ENCODE measurements around the gene KIFC3.
"Not testable (repeated sequence)": the region's sequence is repeated elsewhere in the genome, so short reads cannot be mapped to it uniquely, and the experiment has no call there.

Gene KIFC3, protein sequence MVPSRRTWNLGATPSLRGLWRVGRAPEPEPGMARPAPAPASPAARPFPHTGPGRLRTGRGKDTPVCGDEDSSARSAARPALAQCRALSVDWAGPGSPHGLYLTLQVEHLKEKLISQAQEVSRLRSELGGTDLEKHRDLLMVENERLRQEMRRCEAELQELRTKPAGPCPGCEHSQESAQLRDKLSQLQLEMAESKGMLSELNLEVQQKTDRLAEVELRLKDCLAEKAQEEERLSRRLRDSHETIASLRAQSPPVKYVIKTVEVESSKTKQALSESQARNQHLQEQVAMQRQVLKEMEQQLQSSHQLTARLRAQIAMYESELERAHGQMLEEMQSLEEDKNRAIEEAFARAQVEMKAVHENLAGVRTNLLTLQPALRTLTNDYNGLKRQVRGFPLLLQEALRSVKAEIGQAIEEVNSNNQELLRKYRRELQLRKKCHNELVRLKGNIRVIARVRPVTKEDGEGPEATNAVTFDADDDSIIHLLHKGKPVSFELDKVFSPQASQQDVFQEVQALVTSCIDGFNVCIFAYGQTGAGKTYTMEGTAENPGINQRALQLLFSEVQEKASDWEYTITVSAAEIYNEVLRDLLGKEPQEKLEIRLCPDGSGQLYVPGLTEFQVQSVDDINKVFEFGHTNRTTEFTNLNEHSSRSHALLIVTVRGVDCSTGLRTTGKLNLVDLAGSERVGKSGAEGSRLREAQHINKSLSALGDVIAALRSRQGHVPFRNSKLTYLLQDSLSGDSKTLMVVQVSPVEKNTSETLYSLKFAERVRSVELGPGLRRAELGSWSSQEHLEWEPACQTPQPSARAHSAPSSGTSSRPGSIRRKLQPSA

DNA sequence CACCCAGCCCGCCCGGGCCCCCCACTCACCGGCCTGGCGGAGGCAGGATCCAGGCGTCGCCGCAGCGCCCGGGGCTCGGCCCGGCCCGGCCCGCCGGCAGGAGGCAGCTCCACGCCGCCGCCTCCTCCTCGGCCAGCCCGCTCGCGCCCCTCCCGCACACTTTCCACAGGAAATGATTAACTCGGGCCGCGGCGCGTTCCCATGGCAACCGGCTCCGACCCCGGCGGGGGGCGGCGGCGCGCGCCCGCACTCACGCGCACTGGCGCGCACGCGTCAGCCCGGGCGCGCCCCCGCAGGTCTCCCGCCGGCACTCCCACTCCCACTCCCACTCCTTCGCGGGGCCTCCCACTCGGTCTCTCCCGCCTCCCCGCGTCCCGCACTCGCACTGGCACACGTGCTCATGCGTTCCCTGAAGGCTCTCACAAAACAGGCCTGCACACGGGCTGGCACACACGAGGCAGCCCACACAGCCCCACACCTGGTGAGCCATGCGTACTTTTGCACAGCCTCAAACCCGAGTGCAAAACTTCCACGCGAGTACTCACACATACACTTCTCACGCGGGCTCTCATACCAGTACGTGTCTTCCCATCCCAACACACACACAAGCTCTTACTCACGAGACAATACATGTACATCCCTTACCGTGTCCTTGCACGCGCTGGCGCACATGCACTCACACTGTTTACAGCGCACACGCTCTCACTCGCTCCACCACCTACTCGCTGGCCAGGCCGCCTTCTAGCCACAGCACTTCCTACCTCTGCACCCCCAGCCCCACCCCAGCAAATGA lies at the start of gene KIFC3:
Gene KIFC3, minus strand, starts transcription at position 151 of the 793 bp plus-strand sequence. CDS start 4,248 bp downstream, outside the sequence.
- DNase-seq (ENCODE audit: low spot score): peak; percentile 70

DNA sequence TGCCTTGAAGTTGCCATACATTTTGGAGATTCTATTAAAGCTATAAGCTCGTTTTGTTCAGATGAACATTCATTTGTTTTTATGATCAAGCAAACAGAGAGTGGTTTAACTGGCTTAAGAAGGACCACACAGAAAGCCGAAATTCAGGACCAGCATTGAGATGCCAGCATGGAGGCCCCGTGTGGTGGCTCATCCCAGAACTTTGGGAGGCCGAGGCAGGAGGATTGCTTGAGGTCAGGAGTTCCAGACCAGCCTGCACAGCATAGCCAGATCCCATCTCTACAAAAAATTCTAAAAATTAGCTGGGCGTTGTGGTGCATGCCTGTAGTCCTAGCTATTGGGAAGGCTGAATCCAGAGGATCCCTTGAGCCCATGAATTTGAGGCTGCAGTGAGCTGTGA lies 45.9 kb upstream of the KIFC3 start:
- DNase-seq (ENCODE audit: low spot score): no peak

DNA sequence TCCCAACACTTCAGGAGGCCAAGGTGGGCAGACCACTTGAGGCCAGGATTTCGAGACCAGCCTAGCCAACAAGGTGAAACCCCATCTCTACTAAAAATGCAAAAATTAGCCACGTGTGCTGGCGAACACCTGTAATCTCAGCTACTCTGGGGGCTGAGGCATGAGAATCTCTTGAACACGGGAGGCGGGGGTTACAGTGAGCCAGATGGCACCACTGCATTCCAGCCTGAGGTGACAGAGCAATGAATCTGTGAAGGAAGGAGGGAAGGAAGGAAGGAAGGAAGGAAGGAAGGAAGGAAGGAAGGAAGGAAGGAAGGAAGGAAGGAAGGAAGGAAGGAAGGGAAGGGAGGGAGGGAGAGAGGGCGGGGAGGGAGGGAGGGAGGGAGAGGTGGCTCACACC lies 44.6 kb upstream of the KIFC3 start:
- not testable (repeated sequence) for DNase-seq (ENCODE audit: low spot score)

DNA sequence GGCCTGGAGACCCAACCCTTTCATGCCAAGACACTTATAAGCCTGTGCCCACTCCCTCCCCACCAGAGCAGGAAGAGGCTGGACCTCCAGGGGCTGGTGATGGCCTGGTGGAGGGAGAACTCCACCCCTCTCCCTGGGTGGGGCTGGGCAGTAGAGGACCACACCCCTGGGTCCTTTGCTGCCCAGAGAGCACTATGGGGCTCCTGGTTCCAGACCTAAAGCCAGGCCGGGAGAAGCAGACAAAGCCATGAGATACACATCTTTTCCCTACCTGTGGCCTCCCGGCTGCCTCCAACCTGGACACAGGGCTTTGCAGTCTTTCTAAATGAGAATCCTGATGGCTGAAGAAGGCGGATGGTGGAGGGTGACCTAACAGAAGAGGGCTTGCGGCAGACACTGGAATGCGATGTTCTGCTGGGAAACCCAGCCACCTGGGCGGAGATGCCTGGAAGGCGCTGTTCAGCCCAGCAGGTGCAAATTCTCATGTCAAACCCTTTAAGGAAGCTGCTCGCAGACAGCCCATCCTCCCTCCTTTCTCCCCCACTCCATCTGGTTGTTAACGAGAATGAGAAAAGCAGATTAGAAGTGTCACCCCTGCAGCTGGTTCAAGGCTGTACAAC lies 43.9 kb upstream of the KIFC3 start:
- DNase-seq (ENCODE audit: low spot score): peak; percentile 81

DNA sequence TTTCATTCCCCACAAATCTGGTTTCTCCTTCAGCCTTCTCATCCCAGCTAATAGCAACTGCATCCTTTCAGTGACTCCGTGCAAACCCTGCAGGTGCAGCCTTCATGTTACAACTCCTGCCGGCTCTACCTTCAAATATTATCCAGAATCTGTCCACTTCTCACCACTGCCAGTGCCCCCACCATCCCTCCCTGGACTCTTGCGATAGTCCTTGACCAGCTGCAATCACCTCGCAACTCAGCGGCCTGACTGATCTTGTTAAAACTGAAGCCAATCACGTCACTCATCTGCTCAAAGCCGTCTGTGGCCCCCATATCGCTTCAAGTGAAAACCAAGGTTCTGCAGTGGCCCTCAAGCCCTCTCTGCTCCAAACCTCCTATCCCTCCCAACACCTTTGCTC lies 42.8 kb upstream of the KIFC3 start:
- DNase-seq (ENCODE audit: low spot score): no peak

DNA sequence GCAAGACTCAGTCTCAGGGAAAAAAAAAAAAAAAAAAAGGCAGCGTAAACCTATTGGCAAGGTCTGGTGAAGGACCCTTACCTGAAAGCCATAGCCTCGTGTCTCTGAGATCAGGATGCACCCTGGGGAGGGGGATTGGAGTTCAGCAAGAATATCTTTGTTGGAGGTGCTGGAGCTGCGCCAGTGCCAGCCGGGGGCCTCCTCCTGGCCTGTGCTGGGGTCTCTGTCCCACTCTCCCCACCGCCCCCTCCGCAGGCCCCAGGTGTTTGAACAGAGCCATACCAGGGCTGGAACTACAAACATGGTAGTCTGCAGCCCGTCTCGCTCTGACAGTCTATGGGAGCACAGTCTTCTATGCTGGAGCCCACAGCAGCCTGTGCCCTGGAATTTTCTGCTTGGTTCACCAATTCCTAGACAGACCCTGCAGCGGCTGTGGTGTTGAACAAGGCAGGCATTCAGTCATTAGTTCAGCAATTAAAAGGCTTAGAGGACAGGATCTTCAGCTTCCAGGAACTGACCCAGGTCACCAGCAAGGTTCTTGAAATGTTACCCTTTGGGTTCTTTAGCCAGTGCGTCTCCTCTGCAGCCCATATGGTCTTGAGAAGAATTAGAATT lies 42.2 kb upstream of the KIFC3 start:
- no peak for DNase-seq (ENCODE audit: low spot score)

DNA sequence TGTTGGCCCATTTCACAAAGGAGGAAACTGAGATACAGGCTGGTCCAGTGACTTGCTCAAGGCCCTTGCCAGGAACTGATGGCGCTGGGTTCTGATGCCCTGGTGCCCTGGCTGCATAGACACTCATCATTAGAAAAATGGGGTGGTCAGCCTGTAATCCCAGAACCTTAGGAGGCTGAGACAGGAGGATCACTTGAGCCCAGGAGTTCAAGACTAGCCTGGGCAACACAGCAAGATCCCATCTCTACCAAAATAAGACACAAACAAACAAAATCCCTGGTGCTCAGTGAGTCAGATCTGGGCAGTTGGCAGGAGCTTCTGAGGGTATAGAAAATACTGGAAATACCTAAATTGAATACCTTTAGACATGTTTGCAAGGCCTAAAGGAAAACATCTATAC lies 41.1 kb upstream of the KIFC3 start:
- DNase-seq (ENCODE audit: low spot score): no peak

DNA sequence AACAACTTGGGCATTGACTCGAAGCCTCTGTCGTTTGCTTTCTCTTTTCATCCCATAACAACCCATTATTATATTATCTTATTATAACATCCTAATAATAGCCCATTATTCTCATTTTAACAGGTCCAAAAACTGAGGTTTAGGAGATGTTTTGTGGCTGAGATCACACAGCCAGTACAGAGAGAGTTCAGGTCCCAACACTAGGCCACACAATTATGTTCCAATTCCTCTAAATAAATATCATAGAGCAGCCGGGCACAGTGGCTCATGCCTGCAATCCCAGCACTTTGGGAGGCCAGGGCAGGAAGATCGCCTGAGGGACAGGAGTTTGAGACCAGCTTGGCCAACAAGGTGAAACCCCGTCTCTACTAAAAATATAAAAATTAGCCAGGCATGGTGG lies 40.3 kb upstream of the KIFC3 start:
- DNase-seq (ENCODE audit: low spot score): no peak

- DNase-seq (ENCODE audit: low spot score): no peak
Measured at GRCh38 chr16:57840833-57841232, 38.5 kb upstream of the KIFC3 start.

DNA sequence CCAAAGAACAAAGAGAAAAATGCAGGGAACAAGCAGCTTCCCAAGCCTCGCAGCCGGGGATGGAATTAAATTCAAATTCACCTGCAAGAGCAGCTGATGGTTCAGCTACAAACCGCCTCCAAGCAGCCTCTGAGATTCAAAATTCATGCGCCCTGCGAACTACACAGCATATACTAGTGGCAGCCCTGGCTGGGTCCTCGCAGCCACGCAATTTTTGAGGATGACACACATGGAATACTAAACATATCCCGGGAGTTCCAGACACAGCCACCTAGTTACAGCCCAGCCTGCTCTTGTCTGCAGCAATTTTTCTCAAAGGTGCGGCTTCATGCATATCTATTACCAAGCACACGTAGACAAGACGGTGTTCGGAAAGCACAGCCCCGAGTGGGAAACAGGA lies 35.9 kb upstream of the KIFC3 start:
- no peak for DNase-seq (ENCODE audit: low spot score)

DNA sequence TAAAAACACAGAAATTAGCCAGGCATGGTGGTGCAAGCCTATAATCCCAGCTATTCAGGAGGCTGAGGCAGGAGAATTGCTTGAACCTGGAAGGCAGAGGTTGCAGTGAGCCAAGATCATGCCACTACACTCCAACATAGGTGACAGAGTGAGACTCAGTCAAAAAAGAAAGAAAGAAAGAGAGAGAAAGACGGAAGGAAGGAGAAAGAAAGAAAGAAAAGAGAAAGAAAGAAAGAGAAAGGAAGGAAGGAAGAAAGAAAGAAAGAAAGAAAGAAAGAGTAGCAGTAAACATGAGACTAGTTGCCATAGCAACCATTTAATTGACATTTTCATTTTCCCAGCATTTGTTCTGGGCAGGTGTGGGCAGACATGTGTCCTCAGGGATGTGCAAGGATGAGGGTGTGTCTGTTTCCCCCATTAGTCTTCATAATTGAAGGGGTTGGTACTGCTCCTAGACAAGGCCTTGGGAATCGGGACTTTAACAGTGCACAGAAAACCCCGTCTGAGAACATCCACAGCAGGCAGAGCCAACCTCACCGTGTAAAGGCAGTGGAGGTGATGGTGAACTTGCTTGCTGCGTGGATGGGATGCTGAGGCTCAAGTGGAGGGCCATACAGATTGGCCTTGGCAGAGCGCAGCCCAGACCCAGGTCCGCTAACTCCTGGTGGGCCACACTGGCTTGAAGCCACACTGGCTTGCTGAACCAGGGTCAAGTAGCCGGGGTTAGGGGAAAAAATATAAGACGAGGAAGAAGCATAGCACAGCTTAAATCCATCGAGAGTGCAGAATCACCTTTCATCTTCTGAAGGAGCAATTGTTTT lies 35.2 kb upstream of the KIFC3 start:
- DNase-seq (ENCODE audit: low spot score): no peak

DNA sequence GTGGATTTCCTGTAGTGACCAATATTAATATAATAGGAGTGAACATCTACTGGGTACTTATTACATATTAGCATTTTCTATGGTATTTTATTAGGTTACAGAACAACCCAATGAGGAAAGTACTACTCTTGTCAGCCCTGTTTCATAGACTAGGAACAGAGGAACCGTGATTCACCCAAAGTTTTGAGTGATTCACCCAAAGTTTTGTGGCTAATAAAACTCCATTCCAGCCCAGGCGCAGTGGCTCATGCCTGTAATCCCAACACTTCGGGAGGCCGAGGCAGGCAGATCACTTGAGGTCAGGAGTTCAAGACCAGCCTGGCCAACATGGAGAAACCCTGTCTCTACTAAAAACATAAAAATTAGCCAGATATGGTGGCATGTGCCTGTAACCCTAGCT lies 33.1 kb upstream of the KIFC3 start:
- not testable (repeated sequence) for DNase-seq (ENCODE audit: low spot score)

- DNase-seq (ENCODE audit: low spot score): peak; percentile 48
Measured at GRCh38 chr16:57834936-57835335, 32.6 kb upstream of the KIFC3 start.

- DNase-seq (ENCODE audit: low spot score): no peak
Measured at GRCh38 chr16:57830890-57831484, 28.7 kb upstream of the KIFC3 start.

DNA sequence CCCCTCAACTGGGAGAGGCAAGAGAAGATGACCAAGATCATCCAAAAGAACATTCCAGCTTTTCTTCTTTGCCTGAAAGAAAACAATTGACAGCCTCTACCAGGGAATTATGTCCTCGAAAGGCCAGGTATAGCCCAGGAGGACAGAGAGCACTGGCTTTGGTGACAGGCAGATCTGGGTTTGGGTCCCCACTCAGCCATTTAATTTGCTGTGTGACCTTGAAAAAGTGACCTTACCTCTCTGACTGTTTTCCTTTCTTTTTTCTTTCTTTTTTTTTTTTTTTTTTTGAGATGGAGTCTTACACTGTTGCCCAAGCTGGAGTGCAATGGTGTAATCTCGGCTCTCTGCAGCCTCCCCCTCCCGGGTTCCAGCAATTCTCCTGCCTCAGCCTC lies 27.7 kb upstream of the KIFC3 start:
- DNase-seq (ENCODE audit: low spot score): no peak

GRCh38 chr16:57828272-57829161 lies 26.2 kb upstream of the KIFC3 start:
- no peak for DNase-seq (ENCODE audit: low spot score)

DNA sequence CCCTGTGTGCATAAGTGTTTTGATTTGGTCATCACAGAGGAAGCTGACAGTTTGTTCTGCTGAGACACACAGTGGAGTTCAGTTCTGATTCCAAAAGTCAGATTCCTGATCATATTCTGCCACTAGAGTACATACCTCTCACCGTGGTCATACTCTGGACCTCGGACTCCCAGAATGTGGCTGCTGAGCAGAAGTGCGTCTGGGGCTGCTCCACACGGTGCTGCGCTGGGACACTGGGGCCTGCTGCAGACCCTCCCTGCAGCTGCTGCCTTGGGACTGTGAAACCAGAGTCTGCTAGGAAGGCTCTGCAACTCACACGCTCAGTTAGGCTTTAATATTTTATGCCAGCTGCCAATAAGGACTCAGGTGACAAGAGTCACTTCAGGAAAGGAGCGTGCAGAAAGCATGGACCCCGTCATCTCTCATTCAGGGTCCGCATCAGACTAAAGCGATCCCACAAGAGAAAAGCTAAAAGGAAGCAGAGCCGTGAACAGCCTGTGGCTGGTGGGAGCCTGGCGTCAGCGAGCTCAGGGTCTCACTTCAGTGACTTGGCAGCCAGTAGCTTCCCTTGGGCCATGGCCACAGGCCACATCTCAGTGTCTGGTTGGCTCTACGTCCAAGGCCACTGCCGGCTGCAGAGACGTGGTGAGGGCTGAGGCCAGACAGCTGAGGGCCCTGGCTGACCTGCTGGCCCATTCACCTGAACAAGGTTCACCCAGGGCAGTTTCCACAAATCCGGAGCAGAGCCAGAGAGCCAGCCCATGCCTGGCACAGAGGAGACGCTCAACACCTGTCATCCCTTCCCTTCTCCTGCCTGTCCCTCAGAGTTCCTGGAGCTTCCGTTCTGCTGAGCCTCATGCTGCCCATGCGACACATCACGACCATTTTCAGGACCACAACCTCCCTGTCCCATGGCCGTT lies 24.7 kb upstream of the KIFC3 start:
- no peak for DNase-seq (ENCODE audit: low spot score)

DNA sequence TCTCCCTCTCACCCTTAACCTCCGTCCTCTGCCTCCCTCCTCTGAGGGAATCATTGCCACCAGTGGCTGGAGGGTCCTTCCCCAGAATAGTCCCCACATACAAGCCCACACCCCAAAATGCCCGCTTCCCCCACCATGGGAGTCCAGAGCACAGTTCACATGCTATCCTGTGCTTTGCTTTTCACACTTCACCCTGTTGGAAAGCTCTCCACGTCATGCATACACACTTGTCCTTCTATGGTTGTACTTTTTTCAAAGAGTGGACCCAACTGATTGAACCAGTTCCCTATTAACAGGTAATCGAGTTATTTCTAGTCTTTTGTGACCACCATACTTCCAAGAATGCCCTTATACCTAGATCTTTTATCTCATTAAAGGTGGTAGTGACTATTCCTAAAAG lies 23.8 kb upstream of the KIFC3 start:
- no peak for DNase-seq (ENCODE audit: low spot score)
